Endothelial cell of umbilical vein (primary cell): ENCODE results near the gene COL6A2. TPM values are rescaled to one million over a fixed set of nuclear protein-coding genes. Genes with fewer than 3 reads are reported as not detected.

Experiments
- BruUV-seq: library from RNA; stranded (reverse); fragments of 400-500 nt; replicated peaks from 2 replicates; lab custom pipeline; 2021; lab: Mats Ljungman, UMichigan
- CTCF ChIA-PET: fragments of 300-600, 350-600 bp; sonication (Branson Sonifier 250); formaldehyde crosslinking; loops from one replicate; lab custom pipeline; 2021; ENCODE audit warnings: antibody characterized with exemption, inconsistent platforms; lab: Charles Lee
- POLR2A ChIA-PET: fragments of 300-600, 350-600 bp; sonication (Branson Sonifier 250); formaldehyde crosslinking; loops from one replicate; lab custom pipeline; 2021; ENCODE audit warnings: antibody characterized with exemption, inconsistent platforms; lab: Charles Lee
- DNase-seq: peaks from one replicate; pipeline ENCODE4 v3.0.0-alpha.2; 2011; ENCODE audit warnings: low read depth, low spot score
- FAIRE-seq: peaks from 2 replicates; lab custom pipeline; 2011; peaks lifted over from hg19 to GRCh38; lab: Jason Lieb, UNC
- H2AFZ ChIP-seq: 2 replicates; pipeline ENCODE4 v1.6.0; 2012; ENCODE audit warnings: low read depth, low read length, control low read depth, inconsistent platforms
- H3K27ac ChIP-seq: 2 replicates; pipeline ENCODE4 v1.5.1; 2011; ENCODE audit warnings: low read depth, mild to moderate bottlenecking, control low read depth, low read length, moderate library complexity; ENCODE audit not compliant: insufficient read depth
- H3K27me3 ChIP-seq, 2 experiments: 2 replicates each; pipeline versions ENCODE4 v1.6.0 to v1.6.1; 2011; ENCODE audit warnings: low read length in 2 of 2, mixed read lengths in 1 of 2; ENCODE audit not compliant: control insufficient read depth in 2 of 2, insufficient read depth in 2 of 2
- H3K36me3 ChIP-seq, 2 experiments: 2 replicates in 1 of 2; 3 replicates in 1 of 2; pipeline ENCODE4 v1.5.1; 2011; ENCODE audit warnings: low read length in 2 of 2, mild to moderate bottlenecking in 1 of 2, moderate library complexity in 1 of 2; ENCODE audit not compliant: control insufficient read depth in 2 of 2, insufficient read depth in 2 of 2; ENCODE audit errors: extremely low read depth in 1 of 2
- H3K4me1 ChIP-seq: 3 replicates; pipeline ENCODE4 v1.5.1; 2011; ENCODE audit warnings: mild to moderate bottlenecking, low read length; ENCODE audit not compliant: control insufficient read depth, insufficient read depth; ENCODE audit errors: extremely low read depth
- H3K4me2 ChIP-seq: 2 replicates; pipeline ENCODE4 v1.6.1; 2011; ENCODE audit warnings: low read length, control low read depth, mixed read lengths; ENCODE audit not compliant: insufficient read depth
- H3K4me3 ChIP-seq, 3 experiments: fragments of 200-600 bp in 1 of 3; sonication (generic), shearing (Covaris generic) in 1 of 3; replicated peaks in 1 of 3; 2 replicates each; pipeline ENCODE4 v1.5.1; 2011 to 2016; ENCODE audit warnings: control low read depth in 3 of 3, low read length in 3 of 3, mild to moderate bottlenecking in 2 of 3, inconsistent platforms in 1 of 3, low read depth in 1 of 3, moderate library complexity in 1 of 3; ENCODE audit not compliant: insufficient read depth in 1 of 3
- H3K79me2 ChIP-seq: 2 replicates; pipeline ENCODE4 v1.6.0; 2012; ENCODE audit warnings: low read length, inconsistent platforms; ENCODE audit not compliant: control insufficient read depth, insufficient read depth
- H3K9ac ChIP-seq: replicated peaks from 2 replicates; pipeline ENCODE3; 2011; ENCODE audit warnings: low read length, control low read depth; ENCODE audit not compliant: insufficient read depth; ENCODE audit errors: extremely low read depth
- H3K9me1 ChIP-seq: replicated peaks from 3 replicates; pipeline ENCODE4 v1.6.0; 2011; ENCODE audit warnings: mild to moderate bottlenecking, low read length; ENCODE audit not compliant: control insufficient read depth, insufficient read depth; ENCODE audit errors: extremely low read depth
- H3K9me3 ChIP-seq: replicated peaks from 2 replicates; pipeline ENCODE4 v1.5.1; 2012; ENCODE audit warnings: low read length, inconsistent platforms; ENCODE audit not compliant: control insufficient read depth, insufficient read depth
- H4K20me1 ChIP-seq: replicated peaks from 2 replicates; pipeline ENCODE3; 2011; ENCODE audit warnings: mild to moderate bottlenecking, low read length; ENCODE audit not compliant: control insufficient read depth, insufficient read depth; ENCODE audit errors: extremely low read depth
- CTCF ChIP-seq, 2 donors: IDR thresholded peaks; 1 replicate in 1 of 2; 2 replicates in 1 of 2; pipeline ENCODE4 v1.5.1; 2011; ENCODE audit warnings: low read length in 2 of 2, mild to moderate bottlenecking in 2 of 2, moderate library complexity in 2 of 2, control low read depth in 1 of 2, inconsistent platforms in 1 of 2, low read depth in 1 of 2; ENCODE audit not compliant: insufficient read depth in 1 of 2; ENCODE audit errors: extremely low read depth in 1 of 2
- EZH2 ChIP-seq: IDR thresholded peaks from 2 replicates; pipeline ENCODE4 v1.6.1; 2012; ENCODE audit warnings: borderline replicate concordance, low read depth, mild to moderate bottlenecking, moderate library complexity, low read length, inconsistent platforms; ENCODE audit not compliant: severe bottlenecking
- FOS ChIP-seq: IDR thresholded peaks from 2 replicates; pipeline ENCODE4 v1.6.1; 2011; ENCODE audit warnings: mild to moderate bottlenecking, low read length, moderate library complexity, borderline replicate concordance; ENCODE audit not compliant: insufficient read depth
- GATA2 ChIP-seq: IDR thresholded peaks from 2 replicates; pipeline ENCODE4 v1.7.0; 2011; ENCODE audit warnings: low read depth, mild to moderate bottlenecking, moderate library complexity, mixed read lengths, low read length; ENCODE audit not compliant: insufficient read length, insufficient read depth
- JUN ChIP-seq: IDR thresholded peaks from 2 replicates; pipeline ENCODE4 v1.6.1; 2011; ENCODE audit warnings: borderline replicate concordance, low read depth; ENCODE audit not compliant: insufficient read length, insufficient read depth
- MAX ChIP-seq: IDR thresholded peaks from 2 replicates; pipeline ENCODE4 v1.6.1; 2011; ENCODE audit not compliant: insufficient read depth, insufficient read length
- MYC ChIP-seq: IDR thresholded peaks from one replicate; pipeline ENCODE4 v1.6.1; 2011; ENCODE audit warnings: mild to moderate bottlenecking, low read depth, low read length
- POLR2A ChIP-seq: IDR thresholded peaks from 2 replicates; pipeline ENCODE4 v1.6.1; 2012; ENCODE audit warnings: low read depth, mild to moderate bottlenecking, control low read depth, low read length
- POLR2AphosphoS5 ChIP-seq: IDR thresholded peaks from 2 replicates; pipeline ENCODE4 v1.6.1; 2012; ENCODE audit warnings: low read depth, mild to moderate bottlenecking, control low read depth, low read length, moderate library complexity; ENCODE audit not compliant: insufficient read depth
- dilution Hi-C: fragments of 300-500 bp; cut with MboI; formaldehyde crosslinking; loops from one replicate; pipeline ENCODE4 v1.15.0; 2019; ENCODE audit warnings: low sequenced_read_pairs; ENCODE audit not compliant: extremely low pct_ligation_motif_present
- intact Hi-C: fragments of 100-400 bp; cut with micrococcal nuclease; formaldehyde crosslinking; loops from one replicate; pipeline ENCODE4 v1.10.0; 2022
- polyA plus RNA-seq, 4 experiments: library from polyadenylated mRNA; depleted of rRNA in 3 of 4; stranded (reverse) in 3 of 4; unstranded in 1 of 4; fragments of >200 nt; gene quantifications; 2 replicates each; pipeline versions ENCODE4 v1.2.1 to v1.2.3, GENCODE V29; 2011 to 2012; ENCODE audit warnings: missing spikeins in 1 of 4
- total RNA-seq: library from RNA; stranded (reverse); gene quantifications from 2 replicates; pipeline ENCODE4 v1.2.3, GENCODE V29; 2021

Gene COL6A2
- total and polyA plus RNA-seq, 2 donors (not counting 3 experiments of a cell fraction or from before 2014, with no cell fraction given): 3.4 to 6.1 TPM

- no peaks in the 10 kb centered on the region for H3K36me3 ChIP-seq
- TF ChIP-seq MAX (no peak), JUN (no peak), POLR2AphosphoS5 (no peak), MYC (no peak), GATA2 (no peak), EZH2 (no peak), FOS (no peak), CTCF (IDR thresholded peaks at IDR 0.05; ENCODE audit: extremely low read depth in 1 of 2, insufficient read depth in 1 of 2, low read depth in 1 of 2, low read length in 2 of 2) (no peak), POLR2A (no peak)
- H3K27ac ChIP-seq: no peak overlapping the region
- H3K27me3 ChIP-seq: no peaks in the 10 kb centered on the region
- no peak overlapping the region for H3K9ac ChIP-seq
- no peaks in the 10 kb centered on the region for H4K20me1 ChIP-seq
- DNase-seq (no peak), FAIRE-seq (no peak)
- H3K4me2 ChIP-seq: no peak overlapping the region
- no peaks in the 10 kb centered on the region for H3K9me1 ChIP-seq
- no peaks in the 10 kb centered on the region for H3K4me1 ChIP-seq
- ChIA-PET POLR2A (no interaction called here), CTCF (interaction anchor here (0.5 to 1.5 kb wide), 3 partner anchors 10 to 388 kb away, joined by 3 to 4 read pairs (median 3); no protein-coding TSS in a partner anchor)
- no peak overlapping the region for H3K4me3 ChIP-seq
- H3K79me2 ChIP-seq: no peaks in the 10 kb centered on the region
- no TSS peak for BruUV-seq
- dilution Hi-C loops: no loop called here
- intact Hi-C loops: no loop called here
- no peaks in the 10 kb centered on the region for H3K9me3 ChIP-seq
- no peak overlapping the region for H2AFZ ChIP-seq
Measured at GRCh38 chr21:46128933-46129571, 31.1 kb downstream of the COL6A2 start.
